Dendritic cell treated with granulocyte-macrophage colony-stimulating factor and Interleukin-4, amounts not matched to agents 40 ng/mL and 50 ng/mL, for 4 days (primary cell): ENCODE results near the gene KIF1C.
A peak's percentile ranks its signal among the peaks of the same experiment; 100 is the strongest.
"Not testable (repeated sequence)": the region's sequence is repeated elsewhere in the genome, so short reads cannot be mapped to it uniquely, and the experiment has no call there.

Source experiments
- H3K27ac Mint-ChIP-seq: one replicate; pipeline ENCODE4 v1.8.0; 2022; ENCODE audit warnings: mild to moderate bottlenecking, mixed read lengths
- H3K27me3 Mint-ChIP-seq: one replicate; pipeline ENCODE4 v1.8.0; 2022; ENCODE audit warnings: mild to moderate bottlenecking, mixed read lengths
- H3K36me3 Mint-ChIP-seq: one replicate; pipeline ENCODE4 v1.8.0; 2022; ENCODE audit warnings: low read depth, mixed read lengths
- H3K4me1 Mint-ChIP-seq: one replicate; pipeline ENCODE4 v1.8.0; 2022; ENCODE audit warnings: low read depth, mixed read lengths
- H3K4me3 Mint-ChIP-seq: one replicate; pipeline ENCODE4 v1.8.0; 2022; ENCODE audit warnings: mild to moderate bottlenecking, moderate library complexity, mixed read lengths
- H3K9me3 Mint-ChIP-seq: one replicate; pipeline ENCODE4 v1.8.0; 2022; ENCODE audit warnings: mixed read lengths
- intact Hi-C: fragments of 100-400 bp; cut with micrococcal nuclease; formaldehyde crosslinking; loops from one replicate; pipeline ENCODE4 v1.15.0; 2022

Gene KIF1C

GRCh38 chr17:5002121-5002788 is 4.5 kb downstream of the KIF1C start:
- Mint-ChIP-seq H3K36me3 (peaks cover 95% of the 10 kb centered on the region), H3K4me1 (peaks cover 26% of the 10 kb centered on the region), H3K27me3 (no peaks in the 10 kb centered on the region), H3K27ac (no peak overlapping the region), H3K4me3 (no peak overlapping the region), H3K9me3 (no peaks in the 10 kb centered on the region)
- intact Hi-C loops: no loop called here

- H3K4me1 Mint-ChIP-seq: peaks cover 26% of the 10 kb centered on the region
- H3K36me3 Mint-ChIP-seq: peaks cover 100% of the 10 kb centered on the region
- H3K9me3 Mint-ChIP-seq: no peaks in the 10 kb centered on the region
- intact Hi-C loops: no loop called here
- H3K4me3 Mint-ChIP-seq: no peak overlapping the region
- H3K27me3 Mint-ChIP-seq: no peaks in the 10 kb centered on the region
- H3K27ac Mint-ChIP-seq: no peak overlapping the region
Observed at GRCh38 chr17:5003214-5003867, 5.6 kb downstream of the KIF1C start.

DNA sequence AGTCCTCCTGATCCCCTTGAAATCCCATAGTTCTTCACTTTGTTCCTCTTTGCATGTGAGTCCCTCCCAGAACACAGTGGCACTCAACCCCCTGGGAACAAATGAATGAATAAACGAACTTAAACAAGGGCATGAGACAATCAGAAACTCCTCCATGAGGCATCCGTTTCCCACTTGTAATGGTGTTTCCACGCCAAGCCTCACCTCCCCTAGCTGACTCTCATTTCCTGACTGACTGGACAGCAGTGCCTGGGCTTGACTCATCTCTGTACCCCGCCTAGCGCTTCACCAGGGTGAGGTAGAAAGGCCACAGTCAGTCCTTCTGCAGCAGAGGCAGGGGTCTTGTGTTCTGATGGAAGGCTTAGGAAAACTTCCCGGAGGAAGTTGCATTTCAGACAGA is 14.2 kb downstream of the KIF1C start:
- no peak overlapping the region for H3K27ac Mint-ChIP-seq
- intact Hi-C loops: no loop called here

GRCh38 chr17:5014357-5014756 is 16.6 kb downstream of the KIF1C start:
- peak overlapping the region; percentile 30 for H3K27ac Mint-ChIP-seq
- H3K4me3 Mint-ChIP-seq: no peak overlapping the region
- no peaks in the 10 kb centered on the region for H3K9me3 Mint-ChIP-seq
- no peaks in the 10 kb centered on the region for H3K27me3 Mint-ChIP-seq
- peaks cover 93% of the 10 kb centered on the region for H3K36me3 Mint-ChIP-seq
- intact Hi-C loops: no loop called here
- H3K4me1 Mint-ChIP-seq: peaks cover 26% of the 10 kb centered on the region

More for the DNA sequence above, 14.2 kb downstream of the KIF1C start:
- Mint-ChIP-seq H3K9me3 (no peaks in the 10 kb centered on the region), H3K36me3 (peaks cover 93% of the 10 kb centered on the region), H3K4me1 (peaks cover 15% of the 10 kb centered on the region), H3K4me3 (no peak overlapping the region), H3K27me3 (no peaks in the 10 kb centered on the region)

DNA sequence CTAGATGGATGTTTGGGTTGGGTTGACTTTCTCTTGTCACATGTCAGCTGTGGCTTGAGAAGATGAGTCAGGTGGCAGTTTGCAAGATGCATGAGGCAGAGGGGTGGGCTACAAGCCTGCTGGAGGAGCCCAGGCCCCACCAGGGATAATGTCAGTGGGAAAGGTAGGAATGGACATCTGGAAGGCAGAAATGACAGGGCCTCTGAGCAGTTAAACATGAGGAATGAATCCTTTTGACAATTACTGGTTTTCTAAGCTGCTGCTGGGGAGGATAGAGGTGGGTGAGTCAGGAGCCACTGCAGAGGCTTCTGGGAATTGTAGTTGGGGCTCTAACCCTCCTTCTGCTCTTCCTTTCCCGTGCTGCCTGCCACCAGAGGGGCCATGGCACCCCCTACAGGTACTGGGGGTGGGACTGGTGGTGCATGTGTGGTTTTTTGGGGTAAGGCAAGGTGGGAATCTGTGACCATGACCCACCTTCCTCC is 21.8 kb downstream of the KIF1C start:
- H3K27me3 Mint-ChIP-seq: peaks cover 3% of the 10 kb centered on the region
- peaks cover 94% of the 10 kb centered on the region for H3K36me3 Mint-ChIP-seq
- intact Hi-C loops: no loop called here
- H3K9me3 Mint-ChIP-seq: no peaks in the 10 kb centered on the region
- no peak overlapping the region for H3K4me3 Mint-ChIP-seq
- peak overlapping the region; percentile 0 for H3K27ac Mint-ChIP-seq
- peaks cover 35% of the 10 kb centered on the region for H3K4me1 Mint-ChIP-seq

GRCh38 chr17:5020502-5021023 is 22.8 kb downstream of the KIF1C start:
- H3K27ac Mint-ChIP-seq: no peak overlapping the region

GRCh38 chr17:5022171-5022711 is 24.5 kb downstream of the KIF1C start:
- Mint-ChIP-seq H3K4me1 (peaks cover 35% of the 10 kb centered on the region), H3K9me3 (no peaks in the 10 kb centered on the region), H3K36me3 (peaks cover 80% of the 10 kb centered on the region), H3K4me3 (no peak overlapping the region), H3K27ac (no peak overlapping the region), H3K27me3 (peaks cover 3% of the 10 kb centered on the region)
- intact Hi-C loops: no loop called here

More at GRCh38 chr17:5020502-5021023, 22.8 kb downstream of the KIF1C start:
- Mint-ChIP-seq H3K36me3 (peaks cover 91% of the 10 kb centered on the region), H3K27me3 (peaks cover 3% of the 10 kb centered on the region), H3K9me3 (no peaks in the 10 kb centered on the region), H3K4me1 (peaks cover 40% of the 10 kb centered on the region), H3K4me3 (no peak overlapping the region)
- intact Hi-C loops: no loop called here

- intact Hi-C loops: no loop called here
- Mint-ChIP-seq H3K27me3 (peaks cover 3% of the 10 kb centered on the region), H3K9me3 (no peaks in the 10 kb centered on the region), H3K4me1 (peaks cover 41% of the 10 kb centered on the region), H3K27ac (no peak overlapping the region), H3K4me3 (no peak overlapping the region), H3K36me3 (peaks cover 65% of the 10 kb centered on the region)
Observed at GRCh38 chr17:5023588-5024147, 25.9 kb downstream of the KIF1C start.

DNA sequence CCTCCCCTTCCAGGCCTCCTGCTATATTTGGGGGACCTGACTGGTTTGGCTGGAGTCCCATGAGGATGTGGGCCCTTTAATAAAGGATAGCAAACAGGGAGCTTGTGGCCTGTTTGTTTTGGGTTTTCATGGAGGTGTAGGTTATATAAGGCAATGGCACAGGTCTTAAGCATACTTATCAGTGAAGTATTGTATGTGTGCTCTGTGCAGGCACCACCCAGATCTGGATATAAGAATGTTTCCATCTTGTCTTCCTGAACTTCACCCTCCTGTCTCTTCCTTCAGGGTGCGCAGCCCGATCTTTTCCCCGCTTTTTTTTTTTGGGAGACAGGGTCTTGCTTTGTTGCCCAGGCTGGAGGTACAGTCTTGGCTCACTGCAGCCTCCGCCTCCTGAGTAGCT is 26.9 kb downstream of the KIF1C start:
- Mint-ChIP-seq H3K27me3 (peaks cover 3% of the 10 kb centered on the region), H3K4me3 (no peak overlapping the region), H3K4me1 (peaks cover 34% of the 10 kb centered on the region), H3K27ac (peak overlapping the region; percentile 55), H3K9me3 (no peaks in the 10 kb centered on the region), H3K36me3 (peaks cover 56% of the 10 kb centered on the region)
- intact Hi-C loops: no loop called here

- Mint-ChIP-seq H3K4me1 (peaks cover 49% of the 10 kb centered on the region), H3K36me3 (peaks cover 29% of the 10 kb centered on the region), H3K4me3 (no peak overlapping the region), H3K9me3 (no peaks in the 10 kb centered on the region), H3K27me3 (peaks cover 3% of the 10 kb centered on the region), H3K27ac (no peak overlapping the region)
- intact Hi-C loops: no loop called here
Observed at GRCh38 chr17:5027299-5027698, 29.5 kb downstream of the KIF1C start.

GRCh38 chr17:5027916-5028315 is 30.2 kb downstream of the KIF1C start:
- Mint-ChIP-seq H3K9me3 (no peaks in the 10 kb centered on the region), H3K27ac (peak overlapping the region; percentile 16), H3K36me3 (peaks cover 23% of the 10 kb centered on the region), H3K27me3 (peaks cover 3% of the 10 kb centered on the region), H3K4me1 (peaks cover 55% of the 10 kb centered on the region), H3K4me3 (no peak overlapping the region)
- intact Hi-C loops: no loop called here

DNA sequence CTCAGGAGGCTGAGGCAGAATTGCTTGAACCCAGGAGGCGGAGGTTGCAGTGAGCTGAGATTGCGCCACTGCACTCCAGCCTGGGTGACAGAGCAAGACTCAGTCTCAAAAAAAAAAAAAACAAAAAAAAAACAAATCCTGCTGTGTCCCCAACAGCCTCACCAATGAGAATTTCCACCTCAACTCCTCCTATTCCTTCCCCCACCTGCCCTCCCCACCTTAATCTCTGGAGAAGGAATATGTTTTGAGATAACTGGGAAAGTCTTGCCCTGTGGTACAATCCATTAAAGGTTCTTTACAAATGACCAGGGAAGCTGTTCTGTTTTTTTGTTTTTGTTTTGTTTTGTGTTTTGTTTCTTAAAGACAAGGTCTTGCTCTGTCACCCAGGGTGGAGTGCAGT is 32.4 kb downstream of the KIF1C start:
- H3K4me3 Mint-ChIP-seq: not testable (repeated sequence)

GRCh38 chr17:5031365-5032082 is 33.8 kb downstream of the KIF1C start:
- intact Hi-C loops: loop anchor here (1.0 to 5.0 kb wide), 2 partner anchors 31 to 44 kb away; partner anchors contain the start of gene CAMTA2
- Mint-ChIP-seq H3K4me3 (peak overlapping the region; percentile 72), H3K4me1 (peaks cover 54% of the 10 kb centered on the region), H3K27me3 (peaks cover 23% of the 10 kb centered on the region), H3K27ac (peak overlapping the region; percentile 97), H3K36me3 (no peaks in the 10 kb centered on the region), H3K9me3 (no peaks in the 10 kb centered on the region)

More for the DNA sequence above, 32.4 kb downstream of the KIF1C start:
- peaks cover 54% of the 10 kb centered on the region for H3K4me1 Mint-ChIP-seq
- H3K9me3 Mint-ChIP-seq, H3K36me3 Mint-ChIP-seq: not testable (repeated sequence)
- peaks cover 16% of the 10 kb centered on the region for H3K27me3 Mint-ChIP-seq
- intact Hi-C loops: loop anchor here (5.0 kb wide), 1 partner anchor 43 kb away; the partner anchor contains the start of gene CAMTA2
- H3K27ac Mint-ChIP-seq: peak overlapping the region; percentile 97
